Ishikawa (cell line): Measurements from ENCODE around the gene FAM180A.

Experiments used
- CEBPB ChIP-seq: IDR thresholded peaks from 2 replicates; pipeline ENCODE4 v1.6.1; 2012
- EGR1 ChIP-seq: IDR thresholded peaks from 2 replicates; pipeline ENCODE4 v1.6.1; 2012
- EP300 ChIP-seq: IDR thresholded peaks from 2 replicates; pipeline ENCODE4 v1.6.1; 2012; ENCODE audit warnings: borderline replicate concordance
- NFIC ChIP-seq: IDR thresholded peaks from 2 replicates; pipeline ENCODE4 v1.6.1; 2012
- RAD21 ChIP-seq: IDR thresholded peaks from 2 replicates; pipeline ENCODE4 v1.6.1; 2012; ENCODE audit warnings: low read depth
- TAF1 ChIP-seq: IDR thresholded peaks from 2 replicates; pipeline ENCODE4 v1.6.1; 2012; ENCODE audit warnings: low read depth, mild to moderate bottlenecking
- TCF12 ChIP-seq: IDR thresholded peaks from 2 replicates; pipeline ENCODE4 v1.6.1; 2012; ENCODE audit warnings: low read depth
- TEAD4 ChIP-seq: IDR thresholded peaks from 2 replicates; pipeline ENCODE4 v1.6.1; 2012
- YY1 ChIP-seq: IDR thresholded peaks from 2 replicates; pipeline ENCODE4 v1.6.1; 2012; ENCODE audit warnings: low read depth
- TF ChIP-seq, protein P1 (sequence below): IDR thresholded peaks from 2 replicates; pipeline ENCODE4 v1.6.1; 2012; ENCODE audit warnings: low read depth, mild to moderate bottlenecking
- TF ChIP-seq, protein P2 (sequence below): IDR thresholded peaks from 2 replicates; pipeline ENCODE4 v1.6.1; 2012
- TF ChIP-seq, protein P3 (sequence below): IDR thresholded peaks from 2 replicates; pipeline ENCODE4 v1.6.1; 2012

DNA sequence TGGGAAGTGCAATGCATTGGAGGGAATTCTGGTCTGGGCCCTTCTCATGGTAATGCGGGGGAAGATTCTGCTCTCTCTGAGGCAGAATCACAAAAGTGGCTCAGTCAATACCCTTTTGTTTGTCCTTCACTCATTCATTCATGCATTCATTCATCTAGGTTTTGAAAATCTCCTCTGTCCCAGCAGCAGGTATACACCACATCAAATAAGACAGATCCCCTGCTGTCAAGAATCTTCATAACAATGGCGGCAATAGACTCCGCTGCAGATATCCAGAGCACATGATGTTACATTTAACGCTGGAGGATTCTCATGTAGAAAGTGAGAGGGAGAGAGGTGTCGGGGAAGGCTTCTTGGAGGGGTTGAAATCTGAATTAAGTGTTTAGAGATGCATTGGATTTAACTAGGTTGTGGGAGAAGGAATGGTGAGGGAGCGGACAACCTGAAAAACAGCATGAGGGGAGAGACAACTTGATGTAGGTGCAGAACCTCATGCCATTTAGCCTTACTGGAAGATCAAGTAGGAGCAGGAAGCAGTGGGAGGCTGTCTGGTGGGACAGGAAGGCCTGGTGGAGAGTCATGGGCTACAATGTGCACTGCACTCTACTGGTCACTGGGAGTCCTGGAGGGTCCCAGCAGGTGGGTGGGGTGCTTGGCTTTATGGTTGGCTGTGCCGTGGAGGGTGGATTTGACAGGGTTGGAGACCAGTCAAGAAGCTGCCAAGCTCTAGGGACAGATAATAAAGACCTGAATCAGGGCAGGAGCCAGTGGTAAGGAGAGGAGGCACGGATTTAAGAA lies 5.2 kb upstream of the FAM180A start:
- TF ChIP-seq RAD21 = no peak
- TF ChIP-seq, protein P1, sequence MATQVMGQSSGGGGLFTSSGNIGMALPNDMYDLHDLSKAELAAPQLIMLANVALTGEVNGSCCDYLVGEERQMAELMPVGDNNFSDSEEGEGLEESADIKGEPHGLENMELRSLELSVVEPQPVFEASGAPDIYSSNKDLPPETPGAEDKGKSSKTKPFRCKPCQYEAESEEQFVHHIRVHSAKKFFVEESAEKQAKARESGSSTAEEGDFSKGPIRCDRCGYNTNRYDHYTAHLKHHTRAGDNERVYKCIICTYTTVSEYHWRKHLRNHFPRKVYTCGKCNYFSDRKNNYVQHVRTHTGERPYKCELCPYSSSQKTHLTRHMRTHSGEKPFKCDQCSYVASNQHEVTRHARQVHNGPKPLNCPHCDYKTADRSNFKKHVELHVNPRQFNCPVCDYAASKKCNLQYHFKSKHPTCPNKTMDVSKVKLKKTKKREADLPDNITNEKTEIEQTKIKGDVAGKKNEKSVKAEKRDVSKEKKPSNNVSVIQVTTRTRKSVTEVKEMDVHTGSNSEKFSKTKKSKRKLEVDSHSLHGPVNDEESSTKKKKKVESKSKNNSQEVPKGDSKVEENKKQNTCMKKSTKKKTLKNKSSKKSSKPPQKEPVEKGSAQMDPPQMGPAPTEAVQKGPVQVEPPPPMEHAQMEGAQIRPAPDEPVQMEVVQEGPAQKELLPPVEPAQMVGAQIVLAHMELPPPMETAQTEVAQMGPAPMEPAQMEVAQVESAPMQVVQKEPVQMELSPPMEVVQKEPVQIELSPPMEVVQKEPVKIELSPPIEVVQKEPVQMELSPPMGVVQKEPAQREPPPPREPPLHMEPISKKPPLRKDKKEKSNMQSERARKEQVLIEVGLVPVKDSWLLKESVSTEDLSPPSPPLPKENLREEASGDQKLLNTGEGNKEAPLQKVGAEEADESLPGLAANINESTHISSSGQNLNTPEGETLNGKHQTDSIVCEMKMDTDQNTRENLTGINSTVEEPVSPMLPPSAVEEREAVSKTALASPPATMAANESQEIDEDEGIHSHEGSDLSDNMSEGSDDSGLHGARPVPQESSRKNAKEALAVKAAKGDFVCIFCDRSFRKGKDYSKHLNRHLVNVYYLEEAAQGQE = no peak
- no peak for TF ChIP-seq YY1
- no peak for TF ChIP-seq TEAD4
- TF ChIP-seq EGR1 = no peak
- no peak for TF ChIP-seq TAF1
- TF ChIP-seq, protein P2, sequence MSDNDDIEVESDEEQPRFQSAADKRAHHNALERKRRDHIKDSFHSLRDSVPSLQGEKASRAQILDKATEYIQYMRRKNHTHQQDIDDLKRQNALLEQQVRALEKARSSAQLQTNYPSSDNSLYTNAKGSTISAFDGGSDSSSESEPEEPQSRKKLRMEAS = no peak
- no peak for TF ChIP-seq EP300
- TF ChIP-seq, protein P3, sequence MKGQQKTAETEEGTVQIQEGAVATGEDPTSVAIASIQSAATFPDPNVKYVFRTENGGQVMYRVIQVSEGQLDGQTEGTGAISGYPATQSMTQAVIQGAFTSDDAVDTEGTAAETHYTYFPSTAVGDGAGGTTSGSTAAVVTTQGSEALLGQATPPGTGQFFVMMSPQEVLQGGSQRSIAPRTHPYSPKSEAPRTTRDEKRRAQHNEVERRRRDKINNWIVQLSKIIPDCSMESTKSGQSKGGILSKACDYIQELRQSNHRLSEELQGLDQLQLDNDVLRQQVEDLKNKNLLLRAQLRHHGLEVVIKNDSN = no peak
- no peak for TF ChIP-seq CEBPB
- TF ChIP-seq TCF12 = no peak
- TF ChIP-seq NFIC = no peak
